ENCODE results near the gene DLG2.

DLG2 gene

DNA sequence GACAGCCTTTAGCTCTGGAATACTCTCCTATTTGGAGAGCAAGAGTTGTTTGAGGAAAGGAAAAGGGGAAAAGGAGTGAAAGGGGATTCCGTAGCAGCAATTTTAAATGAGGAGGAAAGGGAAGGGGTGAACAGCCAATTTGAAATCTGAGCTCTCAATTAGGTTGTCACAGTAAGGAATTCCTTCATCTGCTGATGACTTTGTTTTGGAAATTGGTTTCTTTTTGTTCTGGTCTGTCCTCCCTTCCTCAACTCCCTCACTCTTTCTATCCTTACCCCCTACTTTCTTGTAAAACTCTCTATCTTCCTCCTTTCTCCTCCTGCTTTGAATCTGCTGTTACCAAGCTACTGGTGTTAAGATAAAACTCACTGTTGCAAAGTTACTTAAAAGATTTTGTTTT, 1155.6 kb downstream of the DLG2 start:
- DNase-seq (ENCODE audit: low spot score) = no peak

DNA sequence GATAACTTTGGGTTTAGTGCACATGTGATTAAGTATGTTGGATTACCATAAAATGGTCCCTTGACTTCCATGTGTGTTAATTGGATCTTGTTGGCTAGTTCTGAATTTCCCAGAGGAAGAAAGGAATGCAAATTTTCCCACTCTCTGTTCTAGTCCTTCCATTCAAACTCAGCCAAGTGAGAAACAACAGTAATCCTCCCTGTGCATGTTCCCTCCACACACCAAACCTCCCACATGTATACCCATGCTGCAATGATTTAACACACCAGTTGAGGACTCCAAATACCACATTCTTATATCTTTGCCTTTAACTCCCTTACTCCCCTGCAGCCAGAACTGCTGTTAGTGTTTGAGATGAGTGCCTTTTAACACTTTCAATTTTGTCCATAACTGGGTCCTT, 1158.9 kb downstream of the DLG2 start:
- DNase-seq (ENCODE audit: low spot score) = no peak

DNA sequence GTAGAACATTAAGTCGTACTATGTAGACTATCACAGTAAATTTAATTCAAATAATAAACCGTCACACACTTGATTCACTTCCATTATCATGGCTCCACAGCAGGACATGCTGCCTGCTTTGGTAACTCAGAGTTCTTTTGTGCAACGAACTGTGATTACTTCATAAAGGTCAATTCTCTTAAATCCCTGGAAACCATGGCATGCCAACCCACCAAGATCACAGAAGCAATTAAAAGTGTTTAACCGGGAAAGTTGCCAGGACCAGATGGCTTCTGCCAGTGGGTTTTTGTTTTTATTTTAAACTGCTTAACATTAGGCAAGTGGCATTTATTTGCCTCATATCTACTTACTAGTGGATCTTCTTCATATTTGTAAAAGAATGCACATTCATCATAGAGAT, 1162.1 kb downstream of the DLG2 start:
- peak; percentile 7 for DNase-seq (ENCODE audit: low spot score)

DNA sequence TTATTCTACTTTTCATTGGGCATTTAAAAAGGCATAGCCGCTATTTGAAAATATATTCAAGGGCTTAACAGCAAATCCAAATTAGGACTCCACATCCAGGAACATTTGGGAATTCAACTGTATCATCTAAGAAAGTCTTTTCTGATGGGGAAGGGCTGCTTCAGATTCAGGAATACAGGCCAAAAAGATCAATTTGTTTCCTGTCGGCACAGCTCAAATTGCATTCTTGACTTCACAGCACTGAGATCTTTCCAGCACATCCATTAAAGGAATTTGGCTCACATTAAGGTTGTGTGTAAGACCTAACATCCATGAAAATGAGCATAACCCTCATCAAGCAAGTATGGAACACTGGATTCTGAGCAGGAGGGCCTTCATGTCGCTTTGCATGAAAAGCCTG, 1171.5 kb downstream of the DLG2 start:
- no peak for DNase-seq (ENCODE audit: low spot score)

DNA sequence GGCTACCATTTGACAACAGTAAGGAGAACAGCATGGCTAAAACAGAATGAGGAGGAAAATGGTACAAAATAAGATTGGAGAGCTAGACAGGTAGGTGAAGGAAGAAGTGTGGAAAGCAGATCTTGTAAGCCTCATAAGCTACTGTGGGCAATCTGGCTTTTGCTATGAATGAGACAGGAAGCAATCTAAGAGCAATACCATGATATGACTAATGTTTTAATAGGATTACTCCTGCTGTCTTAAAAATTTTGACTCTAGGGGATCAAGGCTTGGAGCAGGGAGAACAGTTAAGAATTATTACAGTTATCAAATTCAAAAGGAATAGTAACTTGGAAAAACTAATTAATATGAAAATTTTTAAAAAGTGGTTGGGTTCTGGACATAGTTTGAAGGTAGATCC, 1174.9 kb downstream of the DLG2 start:
- no peak for DNase-seq (ENCODE audit: low spot score)

DNA sequence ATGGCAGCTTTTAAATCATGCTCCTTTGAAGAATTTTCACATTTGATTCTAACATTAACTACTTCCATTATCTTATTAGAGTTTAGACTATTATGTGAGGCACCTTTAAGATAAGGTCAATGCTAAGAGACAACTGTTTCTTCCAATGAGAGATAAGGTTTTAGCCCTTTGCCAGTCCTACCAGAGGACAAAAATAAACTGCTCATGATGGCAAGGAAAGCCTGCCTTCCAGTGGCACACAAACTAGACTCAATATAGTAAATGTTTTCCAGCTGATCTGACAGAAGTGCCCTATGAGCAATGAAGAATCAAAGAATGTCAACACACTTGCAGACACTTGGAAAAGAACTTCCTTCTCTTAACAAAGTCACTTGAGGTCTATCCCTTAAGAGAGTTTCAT, 1188.6 kb downstream of the DLG2 start:
- no peak for DNase-seq (ENCODE audit: low spot score)

DNA sequence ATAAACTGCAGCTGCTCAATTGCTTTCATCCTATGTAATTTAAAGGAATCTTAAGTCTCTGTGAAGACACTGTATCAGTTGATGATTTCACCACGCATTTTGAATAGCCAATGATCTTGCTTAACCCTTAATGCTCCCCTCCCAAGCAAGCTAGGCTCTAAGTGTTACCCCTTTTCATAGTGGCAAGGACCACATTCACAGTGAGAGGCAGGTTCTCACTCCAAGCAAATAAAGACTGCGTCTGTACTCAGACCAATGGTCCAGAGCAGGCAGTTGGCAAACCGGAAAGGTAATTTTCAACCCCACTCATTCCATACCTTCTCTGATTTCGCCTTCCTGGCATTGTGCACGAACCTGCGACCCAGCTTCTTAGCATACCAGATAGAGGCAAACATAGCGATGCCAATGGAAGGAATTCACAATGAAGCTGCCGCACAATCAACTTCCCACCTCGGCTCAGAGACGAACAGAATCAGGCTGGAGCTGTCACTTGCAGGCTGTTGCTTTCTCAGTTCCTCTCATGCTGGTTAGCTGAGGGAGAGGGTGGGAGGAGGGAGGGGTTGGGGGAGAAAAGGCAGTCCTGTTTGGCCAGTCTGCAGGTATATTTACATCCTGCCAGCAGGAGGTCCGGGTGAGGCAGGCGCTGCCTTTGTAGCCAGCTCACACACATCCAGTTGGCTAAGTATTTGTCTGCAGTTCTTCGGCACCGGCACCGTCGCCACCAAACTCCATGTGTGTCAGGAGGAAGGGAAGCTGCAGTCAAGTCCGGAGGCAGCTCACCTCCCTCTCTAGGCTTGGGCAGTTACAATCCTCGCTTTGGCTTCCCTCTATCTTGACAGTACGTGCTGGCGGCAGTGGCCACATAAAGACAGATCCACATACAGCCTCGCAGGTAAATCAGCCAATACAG, 1189.8 kb downstream of the DLG2 start:
- no peak for DNase-seq (ENCODE audit: low spot score)

DNA sequence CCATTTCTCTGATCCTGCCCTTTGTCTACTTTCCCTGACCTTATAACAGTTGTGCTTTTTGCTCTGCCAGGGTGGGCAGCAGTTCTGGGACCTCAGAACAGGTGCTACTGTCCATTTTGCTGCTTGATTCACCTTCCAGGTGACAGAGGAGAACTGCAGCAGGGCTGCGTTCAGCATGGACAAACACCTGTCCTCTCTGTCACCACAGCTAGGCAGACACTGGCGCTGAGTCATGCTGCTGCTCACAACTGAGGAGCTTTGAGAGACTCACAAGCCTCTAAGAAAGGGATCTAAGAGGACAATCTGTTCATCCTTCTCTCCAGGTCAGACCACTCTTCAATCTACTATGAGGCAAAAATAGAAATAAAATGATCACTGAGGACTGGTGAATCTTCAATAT, 1196.5 kb downstream of the DLG2 start:
- no peak for DNase-seq (ENCODE audit: low spot score)

DNA sequence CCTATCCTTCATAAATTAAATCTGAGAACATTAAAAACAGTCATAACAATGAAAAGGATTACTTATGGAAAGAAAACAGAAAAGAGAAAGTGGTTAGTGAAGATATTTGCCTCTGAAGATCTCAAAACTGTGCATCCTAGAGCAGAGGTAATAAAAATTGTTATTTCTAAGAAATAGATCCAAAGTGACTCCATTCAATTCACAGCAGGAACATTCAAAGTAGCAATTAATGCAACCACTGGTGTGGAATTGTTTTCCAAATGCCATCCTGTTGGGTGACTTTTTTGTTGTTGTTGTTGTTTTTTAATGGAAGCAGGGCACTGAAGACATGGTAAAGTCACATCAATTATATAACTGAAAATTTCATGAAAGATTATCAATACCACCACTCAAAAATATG, 1201.5 kb downstream of the DLG2 start:
- DNase-seq (ENCODE audit: low spot score) = no peak

DNA sequence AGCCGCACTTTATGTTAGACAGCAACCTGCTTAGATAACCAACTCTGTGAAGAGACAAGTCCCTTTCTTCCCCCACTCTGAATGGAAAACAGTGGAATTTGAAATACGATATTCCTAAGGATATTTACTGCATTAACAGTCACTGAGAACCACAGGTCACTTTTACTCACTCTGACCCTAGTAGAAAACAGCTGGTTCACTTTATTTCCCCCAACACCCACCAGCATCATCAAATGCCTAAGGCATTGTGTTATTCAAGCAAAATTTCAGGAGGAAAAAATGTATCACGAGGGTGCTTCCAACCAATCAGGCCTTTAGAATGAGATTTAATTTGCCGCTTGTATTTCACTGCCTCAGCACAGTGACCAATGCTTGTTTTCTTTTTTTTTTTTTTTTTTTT, 1206.9 kb downstream of the DLG2 start:
- DNase-seq (ENCODE audit: low spot score) = no peak

DNA sequence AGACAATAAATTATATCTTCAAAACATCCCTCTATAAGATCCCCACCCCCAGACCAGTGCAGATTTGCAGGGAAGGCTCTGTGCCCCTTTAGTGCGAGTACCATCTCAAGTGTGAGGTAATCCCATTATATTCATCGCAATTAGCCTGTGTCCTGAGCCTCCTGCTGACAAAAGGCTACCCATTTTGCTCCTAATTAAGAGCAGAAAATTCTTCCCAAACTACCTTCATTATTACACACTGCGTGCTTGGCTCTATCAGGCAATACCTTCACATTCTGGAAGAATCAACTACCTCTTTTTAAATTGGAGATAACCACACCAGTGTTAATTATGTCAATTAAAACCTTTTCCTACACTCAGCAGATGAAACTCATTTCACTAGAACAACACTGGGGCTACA, 1207.5 kb downstream of the DLG2 start:
- DNase-seq (ENCODE audit: low spot score) = no peak

DNA sequence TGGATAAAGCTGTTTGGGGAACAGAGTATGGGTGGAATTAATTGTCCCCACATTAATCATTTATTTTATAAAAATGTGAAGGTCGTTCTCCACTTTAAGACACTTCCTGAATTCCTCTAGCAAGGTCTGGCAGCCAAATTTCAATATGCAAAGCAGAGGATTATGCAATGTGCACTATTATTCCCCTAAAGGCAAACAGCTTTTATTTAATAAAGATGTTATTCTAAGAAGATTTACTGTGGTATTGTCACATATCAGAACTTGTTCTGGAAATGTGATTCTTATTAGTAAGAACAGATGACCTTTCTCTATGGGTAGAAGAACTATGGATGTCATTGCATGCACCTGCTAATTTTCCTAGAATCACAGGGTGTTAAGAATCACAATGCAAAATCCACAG, 1212.2 kb downstream of the DLG2 start:
- no peak for DNase-seq (ENCODE audit: low spot score)

DNA sequence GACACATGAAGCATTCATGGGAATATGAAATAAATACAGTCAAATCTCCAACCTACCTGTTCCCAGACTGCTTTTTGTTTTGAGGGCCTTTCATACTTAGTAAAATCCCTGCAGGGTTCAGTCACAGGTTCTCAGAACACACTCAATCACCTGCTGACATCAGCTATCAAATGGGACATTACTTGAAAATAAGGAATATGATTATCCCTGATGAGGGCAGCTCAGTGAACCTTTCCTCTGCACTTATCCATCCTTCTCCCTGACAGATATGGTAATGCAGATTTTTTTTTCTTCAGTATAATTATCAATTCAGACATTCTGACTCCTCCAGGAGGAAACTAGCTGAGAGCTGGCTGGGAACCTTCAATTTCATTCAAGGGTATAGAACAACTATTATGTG, 1213.6 kb downstream of the DLG2 start:
- no peak for DNase-seq (ENCODE audit: low spot score)

DNA sequence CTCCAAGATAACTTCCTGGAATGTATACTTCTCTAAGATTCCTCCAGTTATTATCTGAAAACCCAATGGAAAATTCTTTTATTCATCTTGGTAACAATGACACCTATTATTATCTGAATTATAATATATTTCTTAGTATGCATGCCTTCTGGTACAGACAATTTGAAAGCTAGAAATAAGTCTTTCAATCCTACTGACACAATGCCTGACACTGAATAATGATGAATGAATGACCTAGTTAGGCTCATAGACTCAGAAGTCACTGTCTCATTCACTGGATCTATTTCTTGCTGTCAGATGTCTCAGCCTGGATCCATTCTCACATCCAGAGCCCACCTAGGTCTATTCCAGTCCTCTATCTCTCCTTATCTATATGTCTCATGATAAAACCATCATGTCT, 1214.3 kb downstream of the DLG2 start:
- no peak for DNase-seq (ENCODE audit: low spot score)

DNA sequence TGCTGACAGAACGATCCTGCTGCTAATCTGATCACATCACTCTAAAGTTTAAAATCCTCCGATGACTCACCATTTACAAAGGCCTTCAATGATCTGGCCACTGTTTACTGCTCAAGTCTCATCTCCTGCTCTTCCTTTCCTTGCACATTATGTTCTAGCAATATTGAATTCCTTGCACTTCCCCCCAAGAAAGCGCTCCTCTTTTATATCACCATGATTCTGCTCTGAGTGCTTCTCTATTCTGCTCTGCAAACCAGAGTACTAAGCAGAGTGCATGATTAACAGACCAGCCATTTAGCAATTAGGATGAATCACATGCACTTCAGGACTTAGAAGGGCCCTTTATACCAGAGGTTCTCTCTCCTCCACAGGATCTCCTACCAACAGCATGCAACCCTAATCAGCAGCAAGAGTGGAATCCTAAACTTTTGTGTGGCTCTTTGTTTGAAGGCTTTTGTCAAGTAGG, 1218.2 kb downstream of the DLG2 start:
- no peak for DNase-seq (ENCODE audit: low spot score)

DNA sequence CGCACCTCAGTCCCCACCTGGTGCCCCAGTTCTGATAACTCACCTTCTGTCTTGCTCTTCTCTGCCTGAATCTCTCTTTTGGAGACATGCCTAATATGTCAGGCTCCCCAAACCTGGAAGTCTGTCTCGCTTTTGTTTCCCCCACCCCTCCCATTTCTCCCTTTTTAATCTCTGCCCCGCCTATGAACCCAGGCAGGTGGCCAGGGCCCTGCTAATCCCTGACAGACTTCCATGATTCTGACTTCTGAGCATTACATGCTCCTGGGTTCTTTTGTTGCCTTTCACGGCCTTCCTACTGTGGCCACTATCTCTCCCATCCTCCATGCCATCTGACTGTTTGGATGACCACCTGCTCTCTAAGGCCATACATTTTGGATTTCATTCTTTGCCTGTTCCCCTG, 1220.1 kb downstream of the DLG2 start:
- no peak for DNase-seq (ENCODE audit: low spot score)

DNA sequence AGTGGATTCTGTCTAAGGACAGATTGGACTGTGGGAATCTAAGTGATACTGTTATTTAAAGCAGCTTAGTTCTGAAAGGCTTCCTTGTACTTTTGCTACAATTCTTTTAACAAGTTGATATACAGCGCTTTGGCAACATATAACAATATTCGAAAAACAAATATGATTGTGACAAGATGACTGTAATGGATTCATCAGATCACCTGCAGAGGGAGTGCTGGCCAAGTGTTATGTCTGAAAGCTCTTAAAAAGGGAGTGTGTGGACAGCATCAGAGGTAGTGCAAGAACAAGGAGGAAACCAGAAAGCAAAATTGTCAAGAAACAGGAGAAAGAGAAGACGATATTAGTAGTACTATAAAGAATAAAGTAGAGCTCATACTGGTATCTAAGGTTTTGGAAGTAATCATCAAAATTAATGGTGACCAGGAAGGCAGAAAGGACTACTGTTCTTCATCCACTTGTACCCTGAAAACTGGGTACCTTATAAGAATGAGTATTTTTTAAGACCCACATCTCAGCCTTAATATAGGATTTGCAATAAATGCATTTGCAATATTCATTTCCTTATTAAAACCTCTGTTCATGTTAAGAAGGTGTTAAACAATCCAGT, 1229.0 kb downstream of the DLG2 start:
- DNase-seq (ENCODE audit: low spot score) = peak; percentile 24

DNA sequence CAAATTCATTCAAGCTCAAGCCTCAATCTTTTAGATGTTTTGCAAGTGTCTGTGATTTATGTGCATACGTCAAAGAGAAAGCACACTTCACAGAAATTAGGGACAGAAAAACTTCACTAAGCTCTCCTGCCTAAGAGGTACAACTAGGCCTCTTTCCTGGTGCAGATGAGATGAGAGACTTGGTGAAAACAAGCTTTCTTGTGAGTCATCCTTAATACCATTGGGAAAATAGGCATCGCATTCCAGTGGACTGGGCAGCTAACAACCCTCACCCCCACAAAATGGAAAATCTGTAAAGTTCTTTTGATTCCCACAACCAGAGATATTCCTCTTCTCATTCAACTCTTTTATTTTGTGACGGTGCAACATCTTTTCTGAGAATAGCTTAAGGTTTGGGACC, 1230.6 kb downstream of the DLG2 start:
- DNase-seq (ENCODE audit: low spot score) = no peak

DNA sequence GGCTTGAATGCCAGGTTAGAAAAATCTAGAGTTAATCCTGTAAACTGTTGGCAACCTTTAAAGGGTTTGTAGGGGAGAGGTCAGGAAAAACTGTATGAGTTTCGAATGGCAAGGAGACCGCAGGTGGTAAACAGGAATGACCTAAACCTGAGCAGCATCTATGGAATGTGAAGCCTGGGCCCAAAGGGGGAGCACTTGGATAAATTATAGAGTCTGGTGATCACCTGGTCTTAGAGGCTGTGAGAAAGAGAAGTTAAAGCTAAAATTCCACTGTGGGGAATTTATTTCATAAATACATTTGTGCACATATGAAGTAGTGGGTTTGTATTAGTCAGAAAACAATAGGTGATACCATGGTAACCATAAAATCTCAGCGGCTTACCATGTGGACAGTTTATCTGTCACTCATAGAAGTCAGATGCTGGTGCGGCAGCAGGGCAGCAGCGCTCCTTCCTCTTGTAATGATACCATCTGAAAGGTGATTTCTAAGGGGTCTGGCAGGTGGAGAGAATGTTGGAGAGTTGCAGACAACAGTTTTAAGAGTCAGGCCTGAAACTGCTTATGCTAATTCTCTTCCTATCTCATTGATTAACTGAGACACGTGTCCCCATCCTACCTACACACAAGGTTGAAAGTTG, 1236.6 kb downstream of the DLG2 start:
- no peak for DNase-seq (ENCODE audit: low spot score)

DNA sequence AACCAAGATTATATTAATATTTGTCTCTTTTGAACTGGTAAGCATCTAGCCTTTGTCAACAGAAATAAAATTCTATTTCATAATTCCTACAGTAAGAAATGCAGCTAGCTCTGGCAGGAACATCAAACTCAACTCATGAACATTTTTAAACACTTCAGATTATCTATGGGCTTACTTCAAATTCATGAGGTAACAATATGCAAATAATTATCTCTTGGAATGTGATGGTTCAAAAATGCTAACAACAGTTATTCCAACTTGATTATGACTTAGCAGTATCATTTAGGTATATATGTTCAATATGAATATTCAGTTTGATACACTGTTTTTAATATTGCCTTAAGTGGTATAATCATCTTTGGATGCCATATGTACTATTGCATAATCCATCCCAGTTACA, 1237.4 kb downstream of the DLG2 start:
- DNase-seq (ENCODE audit: low spot score) = no peak

DNA sequence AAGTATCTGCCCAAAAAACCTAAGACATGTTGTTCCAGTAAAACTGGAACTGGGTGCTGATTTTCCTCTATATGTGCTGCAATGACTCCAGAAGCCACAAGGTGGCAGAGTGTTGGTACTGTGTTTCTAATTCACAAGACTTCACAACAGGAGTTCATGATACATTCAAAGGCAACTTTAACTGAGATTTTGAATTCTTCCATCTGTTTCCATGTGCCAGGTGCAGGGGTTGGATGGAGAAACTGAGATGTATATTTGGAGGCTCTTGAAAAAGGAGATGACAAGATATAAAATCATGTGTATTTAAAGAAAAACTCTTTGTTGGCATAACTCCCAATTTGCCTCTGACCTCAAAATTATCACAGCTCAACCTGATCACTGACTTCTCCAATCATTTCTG, 1242.4 kb downstream of the DLG2 start:
- DNase-seq (ENCODE audit: low spot score) = peak; percentile 76

DNA sequence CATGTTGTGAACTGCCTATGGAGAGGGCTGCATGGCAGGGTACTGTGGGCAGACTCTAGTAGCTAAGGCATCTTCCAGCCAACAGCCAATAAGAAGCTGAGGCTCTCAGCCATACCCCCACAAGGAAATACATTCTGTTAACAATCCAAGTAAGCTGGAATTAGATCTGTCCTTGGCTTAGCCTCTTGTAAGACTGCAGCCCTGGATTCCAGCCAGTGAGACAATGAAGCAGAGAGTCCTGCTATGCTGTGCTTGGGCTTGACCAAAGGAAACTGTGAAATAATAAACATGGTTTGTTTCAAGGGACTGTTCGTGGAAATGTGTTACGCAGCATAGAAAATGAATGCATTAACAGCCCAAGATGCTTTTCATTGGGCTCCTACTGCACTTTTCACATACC, 1243.6 kb downstream of the DLG2 start:
- DNase-seq (ENCODE audit: low spot score) = no peak

DNA sequence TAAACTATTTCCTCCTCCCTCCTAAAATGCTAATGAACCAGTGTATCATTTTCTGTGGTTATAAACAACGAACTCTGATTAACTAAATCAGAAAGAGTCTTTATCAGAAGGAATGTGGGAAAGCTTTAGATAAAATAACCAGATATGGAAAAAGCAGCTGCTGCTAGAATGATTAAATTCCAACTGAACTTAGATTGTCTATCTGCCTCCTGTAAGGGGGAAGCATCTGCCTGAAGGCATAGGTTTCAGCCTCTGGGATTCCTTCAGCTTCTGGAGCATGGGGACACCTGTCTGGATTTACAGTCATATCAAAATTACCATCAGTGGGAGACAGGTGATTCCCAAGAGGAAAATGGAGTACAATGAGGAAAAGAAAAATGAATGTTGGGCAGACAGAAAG, 1245.5 kb downstream of the DLG2 start:
- no peak for DNase-seq (ENCODE audit: low spot score)
